HepG2 (cell line): Measurements from ENCODE around the gene SF3A2. TPM values are rescaled to one million over a fixed set of nuclear protein-coding genes. Genes with fewer than 3 reads are reported as not detected.

Experiments
- ATAC-seq: fragments of 200-7000 bp; cut with Tn5 transposase; 3 replicates; pipeline ENCODE4 v1.9.1; 2020; ENCODE audit warnings: mild to moderate bottlenecking, moderate library complexity
- BruUV-seq: library from RNA; stranded (reverse); fragments of 400-500 nt; replicated peaks from 2 replicates; lab custom pipeline; 2021; lab: Mats Ljungman, UMichigan
- CTCF ChIA-PET: fragments of 300-600 bp; formaldehyde crosslinking; extraction: SDS; loops from one replicate; lab custom pipeline; 2021; ENCODE audit warnings: low total read pairs, inconsistent platforms, low intra/inter-chr PET ratio; lab: Yijun Ruan, JAX
- POLR2A ChIA-PET: fragments of 350-600 bp; sonication (Branson Sonifier 250); formaldehyde crosslinking; loops from one replicate; lab custom pipeline; 2020; ENCODE audit warnings: antibody characterized with exemption, inconsistent platforms; lab: Yijun Ruan, JAX
- DNase-seq: peaks from one replicate; pipeline ENCODE4 v3.0.0-alpha.2; 2015; ENCODE audit warnings: low spot score
- FAIRE-seq: peaks from 3 replicates; lab custom pipeline; 2011; peaks lifted over from hg19 to GRCh38; lab: Jason Lieb, UNC
- H2AFZ ChIP-seq: one replicate; pipeline ENCODE4 v1.6.1; 2011; ENCODE audit warnings: low read length, inconsistent platforms
- H3K27ac ChIP-seq: fragments of 300-600 bp; 3 replicates; pipeline ENCODE4 v1.8.0; 2011; ENCODE audit warnings: mixed run types, mild to moderate bottlenecking, mixed read lengths, low read length, inconsistent platforms; ENCODE audit not compliant: insufficient read depth; ENCODE audit errors: extremely low read length
- H3K27me3 ChIP-seq, 2 experiments: fragments of 200-600 bp in 1 of 2; 2 replicates in 1 of 2; 3 replicates in 1 of 2; pipeline versions ENCODE4 v1.6.0 to v1.8.0; 2011; ENCODE audit warnings: low read length in 2 of 2, mild to moderate bottlenecking in 2 of 2, moderate library complexity in 2 of 2, inconsistent platforms in 1 of 2; ENCODE audit not compliant: insufficient read depth in 2 of 2, control insufficient read depth in 1 of 2
- H3K36me3 ChIP-seq, 2 experiments: fragments of 200-600 bp in 1 of 2; replicated peaks in 1 of 2; 2 replicates in 1 of 2; 3 replicates in 1 of 2; pipeline versions ENCODE4 v1.5.1 to v1.8.0; 2011; ENCODE audit warnings: low read length in 2 of 2, inconsistent platforms in 1 of 2; ENCODE audit not compliant: insufficient read depth in 2 of 2, control insufficient read depth in 1 of 2
- H3K4me1 ChIP-seq: 2 replicates; pipeline ENCODE4 v1.5.1; 2012; ENCODE audit warnings: low read length, inconsistent platforms; ENCODE audit not compliant: insufficient read depth
- H3K4me2 ChIP-seq: 2 replicates; pipeline ENCODE4 v1.6.0; 2011; ENCODE audit warnings: low read depth, low read length, inconsistent platforms
- H3K4me3 ChIP-seq, 3 experiments: fragments of 200-600 bp in 1 of 3; sonication (generic), shearing (Covaris generic) in 1 of 3; replicated peaks in 1 of 3; 2 replicates each; pipeline ENCODE4 v1.5.1; 2011 to 2016; ENCODE audit warnings: low read length in 3 of 3, inconsistent platforms in 2 of 3, low read depth in 2 of 3, mild to moderate bottlenecking in 2 of 3, control low read depth in 1 of 3, mixed read lengths in 1 of 3; ENCODE audit not compliant: insufficient read depth in 1 of 3
- H3K79me2 ChIP-seq: one replicate; pipeline ENCODE4 v1.6.1; 2011; ENCODE audit warnings: low read length, inconsistent platforms; ENCODE audit not compliant: insufficient read depth
- H3K9ac ChIP-seq: 2 replicates; pipeline ENCODE4 v1.6.0; 2011; ENCODE audit warnings: mild to moderate bottlenecking, low read depth, low read length, inconsistent platforms; ENCODE audit not compliant: insufficient read depth
- H3K9me3 ChIP-seq: 2 replicates; pipeline ENCODE4 v1.5.1; 2012; ENCODE audit warnings: mild to moderate bottlenecking, low read length
- H4K20me1 ChIP-seq: 2 replicates; pipeline ENCODE4 v1.6.0; 2011; ENCODE audit warnings: inconsistent platforms, mild to moderate bottlenecking, low read length, moderate library complexity; ENCODE audit not compliant: insufficient read depth
- AGO2 ChIP-seq: fragments of 200-400 bp; formaldehyde crosslinking; optimal IDR thresholded peaks from 2 replicates; pipeline ENCODE3; 2017; ENCODE audit warnings: mild to moderate bottlenecking, low read depth, low read length, moderate library complexity
- GFI1 ChIP-seq: sonication (generic); formaldehyde crosslinking; IDR thresholded peaks from 2 replicates; pipeline ENCODE4 v1.5.0; 2020; ENCODE audit warnings: missing genetic modification reagents, mild to moderate bottlenecking, borderline replicate concordance
- RFX1 ChIP-seq: fragments of 450-650 bp; IDR thresholded peaks from 2 replicates; pipeline ENCODE4 v1.6.1; 2017
- ZBTB33 ChIP-seq: sonication (generic); formaldehyde crosslinking; IDR thresholded peaks from 2 replicates; pipeline ENCODE4 v1.4.0; 2020; ENCODE audit warnings: missing genetic modification reagents
- ZNF24 ChIP-seq: fragments of 450-650 bp; IDR thresholded peaks from 2 replicates; pipeline ENCODE4 v1.6.1; 2017; ENCODE audit warnings: antibody characterized with exemption, mild to moderate bottlenecking
- ZNF263 ChIP-seq: sonication (generic); formaldehyde crosslinking; IDR thresholded peaks from 2 replicates; pipeline ENCODE4 v1.4.0; 2020; ENCODE audit warnings: missing genetic modification reagents
- WGBS: methylation state at CpG from one replicate; pipeline ENCODE4 v1.1.6; 2017; ENCODE audit warnings: low lambda C conversion rate; 5-methylcytosine and 5-hydroxymethylcytosine counted together
- in situ Hi-C: cut with HindIII; loops from 2 replicates; pipeline ENCODE4 v1.10.0; 2017; ENCODE audit warnings: low pct_unique_long_range_greater_than_20kb; ENCODE audit not compliant: extremely low pct_ligation_motif_present
- intact Hi-C: fragments of 100-400 bp; cut with micrococcal nuclease; formaldehyde crosslinking; loops from one replicate; pipeline ENCODE4 v1.10.0; 2022; ENCODE audit not compliant: unreplicated experiment
- polyA plus RNA-seq, 8 experiments: library from polyadenylated mRNA; depleted of rRNA in 3 of 8; stranded (reverse) in 7 of 8; unstranded in 1 of 8; fragments of >200 nt; fragmentation: Illumina TruSeq in 4 of 8; extraction: Trizol in 4 of 8; gene quantifications; 2 replicates each; pipeline versions ENCODE4 v1.2.1 to v1.2.3, GENCODE V29; 2011 to 2016; ENCODE audit warnings: low read depth in 4 of 8, missing spikeins in 1 of 8, mixed read lengths in 1 of 8; ENCODE audit not compliant: insufficient read depth in 1 of 8
- total RNA-seq, 5 experiments: library from RNA; depleted of rRNA; stranded (reverse); fragments of >200 nt; fragmentation: Illumina TruSeq; extraction: Trizol; gene quantifications; 2 replicates each; pipeline ENCODE4 v1.2.3, GENCODE V29; 2016; ENCODE audit warnings: low read depth in 1 of 5

Gene SF3A2
- total and polyA plus RNA-seq, 2 of the 13 experiments (the other 11 are each of a cell fraction or from before 2014, with no cell fraction given): 8.6 to 8.8 TPM

- ChIA-PET POLR2A (no interaction called here), CTCF (no interaction called here)
- WGBS: 91% methylated on average over 10 of the region's 10 CpGs
- peaks cover 4% of the 10 kb centered on the region for H3K79me2 ChIP-seq
- no peak overlapping the region for H2AFZ ChIP-seq
- H3K27me3 ChIP-seq: no peaks in the 10 kb centered on the region
- DNase-seq: no peak
- H4K20me1 ChIP-seq: no peaks in the 10 kb centered on the region
- peaks cover 27% of the 10 kb centered on the region for H3K4me1 ChIP-seq
- no peak overlapping the region for H3K4me2 ChIP-seq
- intact Hi-C loops: no loop called here
- no peak overlapping the region for H3K4me3 ChIP-seq
- H3K36me3 ChIP-seq: peaks cover 33 to 76% of the 10 kb centered on the region in 2 experiments
- H3K27ac ChIP-seq: no peak overlapping the region
- H3K9ac ChIP-seq: no peak overlapping the region
- ATAC-seq: no peak
- no TSS peak for BruUV-seq
- peak; percentile 59 for TF ChIP-seq ZNF263 (CRISPR knock-in tag)
- TF ChIP-seq ZNF24: no peak
- in situ Hi-C loops: no loop called here
- FAIRE-seq: no peak
- no peaks in the 10 kb centered on the region for H3K9me3 ChIP-seq
These were observed 27.6 kb upstream of the SF3A2 start for GRCh38 chr19:2208975-2209374.

- ChIA-PET POLR2A (no interaction called here), CTCF (no interaction called here)
- Histone ChIP-seq H3K9ac (no peak overlapping the region), H3K36me3 (peaks cover 33 to 76% of the 10 kb centered on the region in 2 experiments), H3K4me1 (peaks cover 27% of the 10 kb centered on the region), H3K4me2 (no peak overlapping the region), H3K4me3 (no peak overlapping the region)
- in situ Hi-C loops: no loop called here
- DNase-seq: no peak
- FAIRE-seq: no peak
- no TSS peak for BruUV-seq
- TF ChIP-seq ZBTB33 (0 out of 2 replicates have a peak, but pooled peaks have one; percentile 19), GFI1 (no peak), AGO2 (peak; percentile 71), RFX1 (no peak)
- TF ChIP-seq, all 625 proteins: peak for 2
- no peak for ATAC-seq
- H3K9me3 ChIP-seq: no peaks in the 10 kb centered on the region
- H3K27ac ChIP-seq: no peak overlapping the region
- H2AFZ ChIP-seq: no peak overlapping the region
- peaks cover 4% of the 10 kb centered on the region for H3K79me2 ChIP-seq
- no peaks in the 10 kb centered on the region for H4K20me1 ChIP-seq
- 95% methylated on average over 15 of the region's 17 CpGs for WGBS
- H3K27me3 ChIP-seq: no peaks in the 10 kb centered on the region
- intact Hi-C loops: no loop called here
These were observed 27.2 kb upstream of the SF3A2 start for GRCh38 chr19:2209408-2209807.
